Heart left ventricle (tissue), 13 donors: ENCODE results near the gene TBC1D25.

Experiments used
- CTCF ChIP-seq, 12 donors: fragments of 200-600 bp; sonication (generic) in 4 of 12; IDR thresholded peaks; one replicate each; pipeline versions ENCODE4 v1.5.0 to v1.8.0; 2018 to 2022; ENCODE audit warnings: antibody characterized with exemption in 12 of 12, mild to moderate bottlenecking in 5 of 12
- POLR2A ChIP-seq, 2 donors: fragments of 450-650 bp; IDR thresholded peaks; one replicate each; pipeline ENCODE4 v1.6.1; 2017; ENCODE audit warnings: antibody characterized with exemption in 2 of 2, mild to moderate bottlenecking in 2 of 2, moderate library complexity in 2 of 2
- donor health status: ischemic (EF 13 %, LVEDD 7.1; RV severe dilation, severe dysfunction).
- donor health status: DM: no; HTN: yes; CAD: no.
- donor health status: DM: no; HTN: no; CAD: no.
- donor health status: ischemic (EF 25% LVEDD 6.9; RV normal size, moderate dysfunction).
- donor health status: ischemic (EF 25% LVEDD 5.7; RV mildly dilated, moderate dysfunction).
- donor health status: ischemic (EF 35%, LVEDD 5.7; RV mildly dilated, moderate dysfunction).
- donor health status: nonischemic (EF 11% LVEDD 7.7; RV severe dilation, severe dysfunction).
- donor health status: DM: yes; HTN: yes; CAD: no.
- donor health status: PGD.
- donor health status: ischemic (EF 29% LVEDD 5.4; RV normal size, mild dysfunction).
- donor health status: nonischemic (EF 23%, LVEDD 6.1; RV moderate dilation, normal function).

- no peak for TF ChIP-seq CTCF (IDR thresholded peaks at IDR 0.05)
- no peak for TF ChIP-seq POLR2A (IDR thresholded peaks at IDR 0.05)
These were observed 59.1 kb downstream of the TBC1D25 start for GRCh38 chrX:48598614-48599013.
